ENCODE measurements around the gene LIME1. TPM values are rescaled to one million over a fixed set of nuclear protein-coding genes. Genes with fewer than 3 reads are reported as not detected.

Gene LIME1
- total and polyA plus RNA-seq, 9 of the 15 experiments (the other 6 are each of a cell fraction or from before 2014, with no cell fraction given) = 0.11 to 17.1 (median 2.8) TPM; not detected in 2

DNA sequence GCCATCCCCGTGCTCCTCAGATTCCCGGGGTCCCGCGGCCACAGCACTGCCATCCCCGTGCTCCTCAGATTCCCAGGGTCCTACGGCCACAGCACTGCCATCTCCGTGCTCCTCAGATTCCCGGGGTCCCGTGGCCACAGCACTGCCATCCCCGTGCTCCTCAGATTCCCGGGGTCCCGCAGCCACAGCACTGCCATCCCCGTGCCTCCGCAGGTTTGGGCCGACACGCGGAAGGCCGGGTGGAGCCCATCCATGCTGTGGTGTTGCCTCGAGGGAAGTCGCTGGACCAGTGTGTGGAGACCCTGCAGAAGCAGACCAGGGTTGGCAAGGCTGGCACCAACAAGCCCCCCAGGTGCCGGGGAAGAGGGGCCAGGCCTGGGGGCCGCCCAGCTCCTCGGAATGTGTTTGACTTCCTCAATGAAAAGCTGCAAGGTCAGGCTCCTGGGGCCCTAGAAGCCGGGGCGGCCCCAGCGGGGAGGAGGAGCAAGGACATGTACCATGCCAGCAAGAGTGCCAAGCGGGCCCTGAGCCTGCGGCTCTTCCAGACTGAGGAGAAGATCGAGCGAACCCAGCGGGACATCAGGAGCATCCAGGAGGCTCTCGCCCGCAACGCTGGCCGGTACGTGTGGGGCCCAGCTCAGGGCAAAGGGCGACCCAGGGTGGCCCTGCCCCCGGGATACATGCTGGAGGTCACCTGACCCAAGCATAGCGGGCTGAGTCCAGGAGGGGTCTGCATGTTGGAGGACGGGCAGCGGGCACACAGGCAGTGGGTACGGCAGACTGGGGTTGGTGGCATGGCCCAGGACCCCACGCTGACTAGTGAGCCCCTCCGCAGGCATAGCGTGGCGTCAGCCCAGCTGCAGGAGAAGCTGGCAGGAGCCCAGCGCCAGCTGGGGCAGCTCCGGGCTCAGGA, 1.3 kb upstream of the LIME1 start:
- ATAC-seq (no peak), DNase-seq (ENCODE audit: extremely low read depth in 1 of 4, low spot score in 3 of 4) (peak in 2 of 4 experiments; percentile 4), FAIRE-seq (no peak)
- Histone ChIP-seq H3K9me1 (ENCODE audit: control insufficient read depth, insufficient read depth, low read length) (no peaks in the 10 kb centered on the region), H3K4me1 (replicated peaks in 1 of 2; ENCODE audit: control insufficient read depth in 2 of 2, insufficient read depth in 2 of 2, low read length in 2 of 2) (peaks cover 3 to 60% of the 10 kb centered on the region in 2 experiments; a peak in 3 of 5 replicates), H3K27me3 (ENCODE audit: control insufficient read depth in 2 of 2, insufficient read depth in 2 of 2, low read length in 2 of 2) (no peaks in the 10 kb centered on the region), H3K79me2 (ENCODE audit: control insufficient read depth, insufficient read depth, low read length) (peaks cover 16% of the 10 kb centered on the region), H3K4me3 (no peak overlapping the region), H3K9me3 (replicated peaks; ENCODE audit: control insufficient read depth, insufficient read depth, low read depth, low read length) (peaks cover 4% of the 10 kb centered on the region), H3K4me2 (ENCODE audit: insufficient read depth, low read length) (no peak overlapping the region), H4K20me1 (replicated peaks; ENCODE audit: control insufficient read depth, insufficient read depth, low read length) (0 out of 2 replicates have a peak, but pooled peaks cover 5% of the 10 kb centered on the region), H2AFZ (ENCODE audit: low read depth, low read length) (no peak overlapping the region), H3K27ac (ENCODE audit: extremely low read depth, low read depth, low read length) (no peak overlapping the region), H3K9ac (ENCODE audit: insufficient read depth in 1 of 2, low read depth in 2 of 2, low read length in 2 of 2) (no peak overlapping the region; a peak in 1 of 4 replicates), H3K36me3 (ENCODE audit: control insufficient read depth, insufficient read depth, low read length) (peaks cover 59% of the 10 kb centered on the region; the same call in 2 of the 3 replicates)
- 90% methylated on average over 36 of the region's 48 CpGs for WGBS (ENCODE audit: insufficient coverage, low coverage, missing lambda C conversion rate)
- in situ Hi-C loops (cut with MboI) (no loop called here), intact Hi-C loops (cut with micrococcal nuclease) (no loop called here)
- no peak for TF ChIP-seq HCFC1 (IDR thresholded peaks at IDR 0.05; ENCODE audit: low read depth, low read length)
- TF ChIP-seq, protein P1, sequence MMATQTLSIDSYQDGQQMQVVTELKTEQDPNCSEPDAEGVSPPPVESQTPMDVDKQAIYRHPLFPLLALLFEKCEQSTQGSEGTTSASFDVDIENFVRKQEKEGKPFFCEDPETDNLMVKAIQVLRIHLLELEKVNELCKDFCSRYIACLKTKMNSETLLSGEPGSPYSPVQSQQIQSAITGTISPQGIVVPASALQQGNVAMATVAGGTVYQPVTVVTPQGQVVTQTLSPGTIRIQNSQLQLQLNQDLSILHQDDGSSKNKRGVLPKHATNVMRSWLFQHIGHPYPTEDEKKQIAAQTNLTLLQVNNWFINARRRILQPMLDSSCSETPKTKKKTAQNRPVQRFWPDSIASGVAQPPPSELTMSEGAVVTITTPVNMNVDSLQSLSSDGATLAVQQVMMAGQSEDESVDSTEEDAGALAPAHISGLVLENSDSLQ (IDR thresholded peaks at IDR 0.05) = no peak
- TF ChIP-seq ZNF263 (CRISPR knock-in tag; IDR thresholded peaks at IDR 0.05; ENCODE audit: borderline replicate concordance) = no peak
- TF ChIP-seq ZNF785 (CRISPR knock-in tag; IDR thresholded peaks at IDR 0.05) = no peak
- TF ChIP-seq, protein P2, sequence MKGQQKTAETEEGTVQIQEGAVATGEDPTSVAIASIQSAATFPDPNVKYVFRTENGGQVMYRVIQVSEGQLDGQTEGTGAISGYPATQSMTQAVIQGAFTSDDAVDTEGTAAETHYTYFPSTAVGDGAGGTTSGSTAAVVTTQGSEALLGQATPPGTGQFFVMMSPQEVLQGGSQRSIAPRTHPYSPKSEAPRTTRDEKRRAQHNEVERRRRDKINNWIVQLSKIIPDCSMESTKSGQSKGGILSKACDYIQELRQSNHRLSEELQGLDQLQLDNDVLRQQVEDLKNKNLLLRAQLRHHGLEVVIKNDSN (CRISPR knock-in tag; IDR thresholded peaks at IDR 0.05) = peak; percentile 14; the same call in 1 of the 2 replicates
- TF ChIP-seq PURB (CRISPR knock-in tag; IDR thresholded peaks at IDR 0.05; ENCODE audit: low read depth) = no peak
- no peak for TF ChIP-seq ZNF57 (CRISPR knock-in tag; IDR thresholded peaks at IDR 0.05)
- TF ChIP-seq, protein P3, sequence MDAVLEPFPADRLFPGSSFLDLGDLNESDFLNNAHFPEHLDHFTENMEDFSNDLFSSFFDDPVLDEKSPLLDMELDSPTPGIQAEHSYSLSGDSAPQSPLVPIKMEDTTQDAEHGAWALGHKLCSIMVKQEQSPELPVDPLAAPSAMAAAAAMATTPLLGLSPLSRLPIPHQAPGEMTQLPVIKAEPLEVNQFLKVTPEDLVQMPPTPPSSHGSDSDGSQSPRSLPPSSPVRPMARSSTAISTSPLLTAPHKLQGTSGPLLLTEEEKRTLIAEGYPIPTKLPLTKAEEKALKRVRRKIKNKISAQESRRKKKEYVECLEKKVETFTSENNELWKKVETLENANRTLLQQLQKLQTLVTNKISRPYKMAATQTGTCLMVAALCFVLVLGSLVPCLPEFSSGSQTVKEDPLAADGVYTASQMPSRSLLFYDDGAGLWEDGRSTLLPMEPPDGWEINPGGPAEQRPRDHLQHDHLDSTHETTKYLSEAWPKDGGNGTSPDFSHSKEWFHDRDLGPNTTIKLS (IDR thresholded peaks at IDR 0.05; ENCODE audit: borderline replicate concordance, low read depth) = no peak
- POLR2A ChIA-PET = interaction anchor here (0.5 to 1.3 kb wide), 4 partner anchors 13 to 209 kb away, joined by 3 to 5 read pairs (median 4); no protein-coding TSS in a partner anchor
- BruUV-seq (replicated peaks) = TSS peak; percentile 50
- CTCF ChIA-PET (ENCODE audit: low intra/inter-chr PET ratio) = no interaction called here
